ENCODE results near the gene ABCC2. TPM values are rescaled to one million over a fixed set of nuclear protein-coding genes. Genes with fewer than 3 reads are reported as not detected.

Gene ABCC2
- total and polyA plus RNA-seq, 2 of the 4 experiments (the other 2 are of a cell fraction): 0.21 to 0.36 TPM

DNA sequence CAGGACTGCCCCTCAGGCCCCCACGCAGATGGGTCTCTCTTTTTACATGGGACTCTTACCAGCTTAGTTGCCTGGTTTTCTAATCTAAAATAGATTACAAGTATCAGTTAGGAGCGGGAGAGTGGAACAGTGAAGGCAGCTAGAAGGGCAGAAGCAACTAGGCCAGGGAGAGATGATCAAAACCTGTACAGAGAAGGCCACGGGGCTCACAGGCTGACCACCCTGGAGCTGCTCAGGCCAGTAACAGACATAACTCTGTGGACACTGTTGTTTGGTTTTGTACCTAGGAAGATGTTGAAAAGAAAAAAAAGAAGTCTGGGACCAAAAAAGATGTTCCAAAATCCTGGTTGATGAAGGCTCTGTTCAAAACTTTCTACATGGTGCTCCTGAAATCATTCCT lies 16.5 kb downstream of the ABCC2 start:
- dilution Hi-C loops (cut with HindIII; ENCODE audit: low sequenced_read_pairs, unreplicated experiment) (no loop called here), intact Hi-C loops (cut with micrococcal nuclease) (no loop called here), in situ Hi-C loops (cut with MboI; ENCODE audit: low sequenced_read_pairs) (no loop called here)
- Histone ChIP-seq H4K5ac (ENCODE audit: low read depth, low read length) (no peak overlapping the region), H3K4me2 (ENCODE audit: low read depth, low read length) (no peak overlapping the region), H3K18ac (ENCODE audit: low read depth, low read length) (no peak overlapping the region), H2AK9ac (replicated peaks; ENCODE audit: low read depth, low read length, poor library complexity) (no peak overlapping the region), H3K23ac (ENCODE audit: low read depth, low read length) (no peak overlapping the region), H3K27me3 (ENCODE audit: control insufficient read depth, insufficient read depth, low read length) (no peaks in the 10 kb centered on the region), H3K36me3 (ENCODE audit: control insufficient read depth, insufficient read depth, low read length) (no peaks in the 10 kb centered on the region), H3K14ac (replicated peaks; ENCODE audit: low read depth, low read length) (no peak overlapping the region), H3K27ac (ENCODE audit: insufficient read depth, low read length) (no peak overlapping the region), H2BK120ac (ENCODE audit: low read depth, low read length) (no peak overlapping the region), H3K4ac (ENCODE audit: low read depth, low read length) (no peak overlapping the region), H2BK15ac (ENCODE audit: low read depth, low read length) (no peak overlapping the region), H4K8ac (ENCODE audit: low read depth in 2 of 2, low read length in 2 of 2) (no peak overlapping the region), H2AFZ (replicated peaks; ENCODE audit: low read length, poor library complexity) (no peak overlapping the region), H3K56ac (ENCODE audit: extremely low read depth, insufficient read depth, low read length) (no peak overlapping the region), H3K4me3 (ENCODE audit: insufficient read depth, low read depth, low read length) (no peak overlapping the region), H2AK5ac (ENCODE audit: low read depth, low read length) (no peak overlapping the region), H4K91ac (ENCODE audit: insufficient read depth, low read depth, low read length) (no peak overlapping the region), H2BK20ac (ENCODE audit: low read depth, low read length) (no peak overlapping the region), H3K4me1 (ENCODE audit: control insufficient read depth, insufficient read depth, low read length) (no peaks in the 10 kb centered on the region), H4K20me1 (ENCODE audit: insufficient read depth, low read length) (no peaks in the 10 kb centered on the region), H3K79me1 (ENCODE audit: low read depth in 1 of 2, low read length in 2 of 2) (no peaks in the 10 kb centered on the region), H2BK5ac (ENCODE audit: low read depth, low read length, poor library complexity, severe bottlenecking) (no peak overlapping the region), H3K9ac (ENCODE audit: low read depth, low read length) (no peak overlapping the region), H3K9me1 (ENCODE audit: insufficient read depth, low read length) (no peaks in the 10 kb centered on the region), H3K9me3 (ENCODE audit: control insufficient read depth, insufficient read depth, low read length) (no peaks in the 10 kb centered on the region)
- CTCF ChIA-PET: interaction anchor here (0.7 to 2.3 kb wide), 2 partner anchors 8 to 47 kb away, joined by 3 to 6 read pairs; no protein-coding TSS in a partner anchor
- ATAC-seq (ENCODE audit: low read depth) (no peak), DNase-seq (no peak)
- WGBS, 2 experiments (ENCODE audit: extremely low coverage in 2 of 2, insufficient read length in 1 of 2): 100% methylated on average over 1 of the region's 3 CpGs; no CpG with 5 or more reads in 1 of the 2 experiments
- POLR2A ChIA-PET (ENCODE audit: unreplicated experiment): no interaction called here
- TF ChIP-seq MAZ (IDR thresholded peaks at IDR 0.05; ENCODE audit: borderline replicate concordance, low read depth, low read length) (no peak), BHLHE40 (IDR thresholded peaks at IDR 0.05; ENCODE audit: low read depth, low read length) (no peak), CEBPB (IDR thresholded peaks at IDR 0.05; ENCODE audit: low read depth, low read length) (no peak), RFX5 (IDR thresholded peaks at IDR 0.05; ENCODE audit: low read depth, low read length) (no peak), POLR2A (IDR thresholded peaks at IDR 0.05; ENCODE audit: low read depth, low read length) (no peak), FOS (IDR thresholded peaks at IDR 0.05; ENCODE audit: low read depth, low read length) (no peak), RCOR1 (IDR thresholded peaks at IDR 0.05; ENCODE audit: insufficient replicate concordance, low read length) (no peak), CHD1 (IDR thresholded peaks at IDR 0.05; ENCODE audit: low read depth, low read length) (no peak), NFE2L2 (IDR thresholded peaks at IDR 0.05; ENCODE audit: low read depth, low read length) (no peak)
- TF ChIP-seq, protein P1, sequence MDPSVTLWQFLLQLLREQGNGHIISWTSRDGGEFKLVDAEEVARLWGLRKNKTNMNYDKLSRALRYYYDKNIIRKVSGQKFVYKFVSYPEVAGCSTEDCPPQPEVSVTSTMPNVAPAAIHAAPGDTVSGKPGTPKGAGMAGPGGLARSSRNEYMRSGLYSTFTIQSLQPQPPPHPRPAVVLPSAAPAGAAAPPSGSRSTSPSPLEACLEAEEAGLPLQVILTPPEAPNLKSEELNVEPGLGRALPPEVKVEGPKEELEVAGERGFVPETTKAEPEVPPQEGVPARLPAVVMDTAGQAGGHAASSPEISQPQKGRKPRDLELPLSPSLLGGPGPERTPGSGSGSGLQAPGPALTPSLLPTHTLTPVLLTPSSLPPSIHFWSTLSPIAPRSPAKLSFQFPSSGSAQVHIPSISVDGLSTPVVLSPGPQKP (IDR thresholded peaks at IDR 0.05; ENCODE audit: borderline replicate concordance, low read depth, low read length): no peak
- TF ChIP-seq, protein P2, sequence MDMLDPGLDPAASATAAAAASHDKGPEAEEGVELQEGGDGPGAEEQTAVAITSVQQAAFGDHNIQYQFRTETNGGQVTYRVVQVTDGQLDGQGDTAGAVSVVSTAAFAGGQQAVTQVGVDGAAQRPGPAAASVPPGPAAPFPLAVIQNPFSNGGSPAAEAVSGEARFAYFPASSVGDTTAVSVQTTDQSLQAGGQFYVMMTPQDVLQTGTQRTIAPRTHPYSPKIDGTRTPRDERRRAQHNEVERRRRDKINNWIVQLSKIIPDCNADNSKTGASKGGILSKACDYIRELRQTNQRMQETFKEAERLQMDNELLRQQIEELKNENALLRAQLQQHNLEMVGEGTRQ (IDR thresholded peaks at IDR 0.05; ENCODE audit: low read depth, low read length): no peak
- no TSS peak for BruUV-seq (replicated peaks)

Measured in IMR-90 (cell line).